Panc1 (cell line): ENCODE results near the gene SH2D6. TPM values are rescaled to one million over a fixed set of nuclear protein-coding genes. Genes with fewer than 3 reads are reported as not detected.

Experiments used
- ATAC-seq: fragments of 200-7000 bp; cut with Tn5 transposase; 2 replicates; pipeline ENCODE4 v1.9.1; 2020; ENCODE audit warnings: mild to moderate bottlenecking, moderate library complexity
- BruUV-seq: library from RNA; stranded (reverse); fragments of 400-500 nt; replicated peaks from 2 replicates; lab custom pipeline; 2021; lab: Mats Ljungman, UMichigan
- CTCF ChIA-PET: fragments of 300-600 bp; sonication (Branson Sonifier 250); formaldehyde crosslinking; loops from one replicate; lab custom pipeline; 2022; ENCODE audit warnings: antibody characterized with exemption; lab: Charles Lee
- POLR2A ChIA-PET: fragments of 300-600 bp; sonication (Branson Sonifier 250); formaldehyde crosslinking; loops from one replicate; lab custom pipeline; 2022; ENCODE audit warnings: antibody characterized with exemption; lab: Charles Lee
- DNase-seq: peaks from one replicate; pipeline ENCODE4 v3.0.0-alpha.2; 2010; ENCODE audit warnings: low read depth, low spot score
- H3K27ac ChIP-seq: 2 replicates; pipeline ENCODE4 v1.5.1; 2011; ENCODE audit warnings: mild to moderate bottlenecking, low read length, inconsistent platforms
- H3K27me3 ChIP-seq: fragments of 200-500 bp; sonication (Bioruptor generic); 2 replicates; pipeline ENCODE4 v1.6.0; 2014; ENCODE audit warnings: low read length, inconsistent platforms; ENCODE audit not compliant: control insufficient read depth, insufficient read depth
- H3K36me3 ChIP-seq: fragments of 200-500 bp; sonication (Bioruptor generic); 2 replicates; pipeline ENCODE4 v1.5.1; 2014; ENCODE audit warnings: inconsistent platforms, mild to moderate bottlenecking, low read length, moderate library complexity; ENCODE audit not compliant: control insufficient read depth, insufficient read depth
- H3K4me1 ChIP-seq: 2 replicates; pipeline ENCODE4 v1.5.1; 2011; ENCODE audit warnings: inconsistent platforms, mild to moderate bottlenecking, low read length, moderate library complexity; ENCODE audit not compliant: control insufficient read depth, insufficient read depth
- H3K4me3 ChIP-seq, 2 experiments: 2 replicates each; pipeline ENCODE4 v1.5.1; 2011 to 2012; ENCODE audit warnings: low read depth in 2 of 2, low read length in 2 of 2, mild to moderate bottlenecking in 2 of 2, inconsistent platforms in 1 of 2, moderate library complexity in 1 of 2
- H3K9me3 ChIP-seq: fragments of 200-500 bp; sonication (Bioruptor generic); 2 replicates; pipeline ENCODE4 v1.5.1; 2014; ENCODE audit warnings: low read depth, mild to moderate bottlenecking, inconsistent platforms, low read length, moderate library complexity; ENCODE audit not compliant: control insufficient read depth, insufficient read depth
- CTCF ChIP-seq: fragments of 450-650 bp; IDR thresholded peaks from 2 replicates; pipeline ENCODE4 v1.5.1; 2017; ENCODE audit warnings: mild to moderate bottlenecking
- POLR2AphosphoS5 ChIP-seq: IDR thresholded peaks from 2 replicates; pipeline ENCODE4 v1.6.1; 2012; ENCODE audit warnings: mild to moderate bottlenecking, low read depth, low read length, moderate library complexity
- REST ChIP-seq, 2 experiments: IDR thresholded peaks; 2 replicates each; pipeline ENCODE4 v1.6.1; 2011 to 2012; ENCODE audit warnings: low read depth in 2 of 2, control low read depth in 1 of 2, low read length in 1 of 2, mild to moderate bottlenecking in 1 of 2, moderate library complexity in 1 of 2; ENCODE audit not compliant: insufficient read depth in 1 of 2
- SIN3A ChIP-seq: IDR thresholded peaks from 2 replicates; pipeline ENCODE4 v1.6.1; 2012; ENCODE audit warnings: low read depth, mild to moderate bottlenecking, low read length, moderate library complexity, borderline replicate concordance; ENCODE audit not compliant: insufficient read depth
- TCF7L2 ChIP-seq: IDR thresholded peaks from 2 replicates; pipeline ENCODE4 v1.6.1; 2011; ENCODE audit warnings: mild to moderate bottlenecking, low read depth, low read length, inconsistent platforms
- in situ Hi-C: cut with HindIII; loops from 2 replicates; pipeline ENCODE4 v1.10.0; 2016; ENCODE audit warnings: low sequenced_read_pairs, low pct_unique_long_range_greater_than_20kb
- intact Hi-C: fragments of 100-400 bp; cut with micrococcal nuclease; formaldehyde crosslinking; loops from one replicate; pipeline ENCODE4 v1.10.0; 2022; ENCODE audit not compliant: unreplicated experiment
- total RNA-seq: library from RNA; stranded (reverse); gene quantifications from one replicate; pipeline ENCODE4 v1.2.1, GENCODE V29; 2021; ENCODE audit not compliant: unreplicated experiment

Gene SH2D6
- total RNA-seq, 1 experiment from 2014 or later = 3.3 TPM

- intact Hi-C loops (no loop called here), in situ Hi-C loops (no loop called here)
- no peaks in the 10 kb centered on the region for H3K36me3 ChIP-seq
- CTCF ChIA-PET = no interaction called here
- ATAC-seq (peak; percentile 35; the same call in 1 of the 2 replicates), DNase-seq (no peak)
- no peak overlapping the region for H3K4me3 ChIP-seq
- no peak for TF ChIP-seq SIN3A
- no peak for TF ChIP-seq REST (IDR thresholded peaks at IDR 0.05; ENCODE audit: insufficient read depth in 1 of 2, low read depth in 2 of 2, low read length in 1 of 2)
- no peak for TF ChIP-seq POLR2AphosphoS5
- TF ChIP-seq TCF7L2 = peak; percentile 35; the same call in 1 of the 2 replicates
- TF ChIP-seq CTCF = no peak
- POLR2A ChIA-PET = no interaction called here
- H3K4me1 ChIP-seq = peaks cover 5% of the 10 kb centered on the region; the same call in 1 of the 2 replicates
- H3K27ac ChIP-seq = peak overlapping the region; percentile 74
- H3K9me3 ChIP-seq = no peaks in the 10 kb centered on the region
- no peaks in the 10 kb centered on the region for H3K27me3 ChIP-seq
- BruUV-seq = no TSS peak
Measured at GRCh38 chr2:85457877-85458316, 39.4 kb downstream of the SH2D6 start.

- Histone ChIP-seq H3K27me3 (no peaks in the 10 kb centered on the region), H3K4me3 (no peak overlapping the region), H3K9me3 (no peaks in the 10 kb centered on the region), H3K36me3 (no peaks in the 10 kb centered on the region), H3K27ac (peak overlapping the region; percentile 74; the same call in 1 of the 2 replicates), H3K4me1 (peaks cover 5% of the 10 kb centered on the region; the same call in 1 of the 2 replicates)
- in situ Hi-C loops (no loop called here), intact Hi-C loops (no loop called here)
- no peak for ATAC-seq
- no peak for TF ChIP-seq POLR2AphosphoS5
- no peak for TF ChIP-seq CTCF
- TF ChIP-seq SIN3A = no peak
- no peak for TF ChIP-seq REST (IDR thresholded peaks at IDR 0.05; ENCODE audit: insufficient read depth in 1 of 2, low read depth in 2 of 2, low read length in 1 of 2)
- TF ChIP-seq TCF7L2 = no peak
- no TSS peak for BruUV-seq
- ChIA-PET CTCF (interaction anchor here (0.5 kb wide), 1 partner anchor 13 kb away, joined by 7 read pairs; no protein-coding TSS in a partner anchor), POLR2A (no interaction called here)
- DNase-seq = no peak
Measured at GRCh38 chr2:85458601-85459563, 40.4 kb downstream of the SH2D6 start.
